SKM-1 (cell line): Measurements from ENCODE around the gene UQCR11.

Experiments
- DNase-seq: peaks from one replicate; lab custom pipeline; 2025; ENCODE audit not compliant: unreplicated experiment; lab: John Stamatoyannopoulos, UW

UQCR11 gene

DNA sequence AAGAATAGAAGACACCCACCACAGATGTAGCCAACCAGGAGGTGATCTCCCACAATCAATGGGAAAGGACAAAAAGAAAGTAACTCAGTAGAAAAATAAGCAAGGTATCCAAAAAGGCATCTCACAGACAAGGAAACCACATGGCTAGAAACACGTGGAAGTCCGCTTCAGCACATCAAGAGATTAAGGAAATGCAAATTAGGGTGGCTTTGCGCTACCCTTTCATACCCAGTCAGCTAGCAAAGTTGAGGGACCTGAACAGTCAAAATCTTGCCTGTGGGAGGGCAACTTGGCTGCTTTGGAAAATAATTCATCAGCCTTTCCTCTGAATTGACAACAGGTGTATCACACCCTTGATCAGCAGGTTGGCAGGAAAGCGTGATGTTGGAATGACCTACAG lies 11.6 kb upstream of the UQCR11 start:
- no peak for DNase-seq

DNA sequence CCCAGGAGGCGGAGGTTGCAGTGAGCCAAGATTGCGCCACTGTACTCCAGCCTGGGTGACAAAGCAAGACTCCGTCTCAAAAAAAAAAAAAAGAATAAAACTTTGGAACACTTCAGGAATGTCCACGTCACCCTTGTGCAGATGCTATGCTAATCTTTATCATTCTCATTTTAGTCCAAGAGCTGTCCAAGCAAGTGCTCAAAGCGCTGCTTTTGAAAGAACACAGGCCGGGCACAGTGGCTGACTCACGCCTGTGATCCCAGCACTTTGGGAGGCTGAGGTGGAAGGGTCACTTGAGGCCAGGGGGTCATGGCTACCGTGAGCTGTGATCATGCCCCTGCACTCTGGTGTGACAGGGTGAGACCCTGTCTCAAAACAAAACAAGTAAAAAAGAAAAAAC lies 11.1 kb upstream of the UQCR11 start:
- no peak for DNase-seq

GRCh38 chr19:1615156-1615765 lies 10.0 kb upstream of the UQCR11 start:
- no peak for DNase-seq

DNA sequence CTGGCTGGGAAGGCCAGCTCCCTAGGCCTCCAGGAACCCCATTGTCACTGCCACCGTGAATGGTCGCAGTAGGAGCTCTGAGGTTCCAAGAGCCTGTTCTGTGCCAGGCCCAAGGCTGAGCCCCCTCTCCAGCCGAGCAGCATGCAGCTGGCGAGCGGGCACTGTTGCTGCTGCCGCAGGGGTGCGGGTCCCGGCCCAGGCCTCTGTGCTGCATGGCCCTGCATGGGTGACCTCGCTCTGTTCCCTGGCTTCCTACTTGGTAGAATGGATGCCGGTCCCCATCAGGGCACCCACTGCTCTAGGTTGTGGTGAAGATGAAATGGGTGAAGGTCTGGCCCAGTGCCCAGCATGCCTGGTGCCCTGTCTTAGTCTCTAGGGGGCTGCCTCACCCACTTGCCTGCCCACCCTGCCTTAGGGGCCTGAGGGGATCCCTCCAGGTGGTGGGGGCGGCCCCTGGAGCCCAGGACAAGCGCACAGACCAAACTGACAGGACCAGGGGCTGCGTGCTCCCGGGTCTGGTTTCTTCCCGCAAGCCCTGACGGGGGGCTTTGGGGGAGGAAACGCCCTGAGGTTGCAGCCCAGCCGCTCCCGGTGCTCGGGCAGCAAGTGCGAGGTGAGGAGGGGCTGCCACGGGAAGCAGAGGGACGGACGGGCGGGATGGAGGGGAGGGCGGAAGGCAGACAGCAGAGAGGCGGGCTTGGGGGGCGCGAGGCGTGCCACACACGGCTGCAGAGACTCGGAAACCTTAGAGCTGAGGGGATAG lies 8.7 kb upstream of the UQCR11 start:
- DNase-seq: no peak

GRCh38 chr19:1613146-1613545 lies 7.9 kb upstream of the UQCR11 start:
- DNase-seq: no peak

DNA sequence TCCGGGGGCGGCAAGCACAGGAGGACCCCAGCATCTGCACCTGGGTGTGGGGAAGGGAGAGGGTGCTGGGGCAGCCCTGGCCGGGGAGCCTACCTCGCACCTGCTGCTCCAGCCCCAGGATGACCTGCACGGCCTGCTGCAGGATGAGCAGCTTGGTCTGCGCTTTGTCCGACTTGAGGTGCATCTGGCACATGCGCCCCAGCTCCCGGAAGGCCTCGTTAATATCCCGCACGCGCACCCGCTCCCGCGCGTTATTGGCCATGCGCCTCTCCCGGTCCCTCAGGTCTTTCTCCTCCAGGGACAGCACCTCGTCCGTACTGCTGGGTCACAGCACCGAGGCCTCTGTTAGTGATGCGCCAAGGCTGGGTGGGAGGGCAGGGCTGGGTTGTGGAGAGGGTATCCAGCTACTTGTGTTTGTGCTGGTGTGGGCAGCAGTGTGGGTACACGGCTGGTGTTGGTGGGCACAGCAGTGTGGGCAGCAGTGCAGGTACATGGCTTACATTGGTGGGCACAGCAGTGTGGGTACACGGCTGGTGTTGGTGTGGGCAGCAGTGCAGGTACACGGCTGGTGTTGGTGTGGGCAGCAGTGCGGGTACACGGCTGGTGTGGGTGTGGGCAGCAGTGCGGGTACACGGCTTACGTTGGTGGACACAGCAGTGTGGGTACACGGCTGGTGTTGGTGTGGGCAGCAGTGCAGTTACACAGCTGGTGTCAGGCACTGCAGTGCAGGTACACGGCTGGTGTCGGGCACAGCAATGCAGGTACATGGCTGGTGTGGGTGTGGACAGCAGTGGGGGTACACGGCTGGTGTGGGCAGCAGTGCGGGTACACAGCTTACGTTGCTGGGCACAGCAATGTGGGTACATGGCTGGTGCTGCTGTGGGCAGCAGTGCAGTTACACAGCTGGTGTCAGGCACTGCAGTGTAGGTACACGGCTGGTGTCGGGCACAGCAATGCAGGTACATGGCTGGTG lies 7.1 kb upstream of the UQCR11 start:
- no peak for DNase-seq

DNA sequence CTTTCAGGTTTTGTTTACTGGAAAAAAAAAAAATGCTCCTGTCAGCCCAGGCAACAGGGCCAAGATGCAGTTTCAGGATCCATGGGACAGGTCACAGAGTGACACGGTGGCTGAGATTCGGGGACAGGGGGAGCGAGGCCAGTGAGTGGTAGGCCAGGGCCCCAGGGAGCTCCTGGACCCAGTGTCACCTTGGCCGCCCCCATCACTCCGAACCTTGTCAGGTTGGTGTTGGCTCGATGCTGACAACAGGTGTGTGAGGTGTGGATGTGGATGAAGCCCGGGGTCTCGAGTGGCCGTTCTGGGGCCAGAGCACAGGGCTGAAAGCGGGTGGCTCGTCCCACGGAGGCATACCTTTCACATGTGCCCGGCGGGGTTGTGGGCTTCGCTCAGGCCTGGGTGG lies 6.1 kb upstream of the UQCR11 start:
- DNase-seq: no peak

DNA sequence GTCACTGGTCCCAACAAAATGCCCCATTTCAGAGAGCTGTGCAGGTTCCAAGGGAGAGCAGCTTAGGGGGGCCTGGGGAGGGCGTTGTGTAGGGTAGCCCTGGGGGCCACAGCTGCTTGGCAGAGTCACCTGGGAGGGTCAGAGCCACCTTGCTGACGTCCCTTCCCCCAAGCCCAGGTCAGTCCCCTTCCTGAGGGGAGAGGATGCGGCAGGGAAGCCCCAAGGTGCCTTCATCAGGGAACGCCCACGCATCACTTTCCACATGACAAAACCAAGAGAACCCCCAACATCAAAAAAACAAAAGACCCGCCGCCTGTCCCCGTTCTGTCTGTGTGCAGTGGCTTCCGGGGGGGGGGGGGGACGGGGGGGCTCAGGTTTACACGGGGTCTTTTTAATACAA lies 5.3 kb upstream of the UQCR11 start:
- no peak for DNase-seq

- DNase-seq: no peak
Measured at GRCh38 chr19:1609680-1610474, 4.6 kb upstream of the UQCR11 start.

DNA sequence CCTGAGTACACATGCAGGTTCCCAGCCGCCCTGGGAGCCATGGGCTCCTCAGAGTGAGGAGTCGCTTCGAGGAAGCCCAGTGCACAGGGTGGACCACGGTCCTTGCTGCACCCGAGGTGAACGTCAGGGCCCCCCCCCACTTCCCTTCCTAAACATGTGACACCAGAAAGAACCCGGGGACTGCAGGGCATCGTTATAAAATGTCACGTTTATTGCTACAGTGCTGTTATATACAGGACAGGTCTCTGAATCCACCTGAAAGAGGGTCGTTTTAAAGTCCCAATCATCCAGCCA lies 3.8 kb upstream of the UQCR11 start:
- DNase-seq: no peak

DNA sequence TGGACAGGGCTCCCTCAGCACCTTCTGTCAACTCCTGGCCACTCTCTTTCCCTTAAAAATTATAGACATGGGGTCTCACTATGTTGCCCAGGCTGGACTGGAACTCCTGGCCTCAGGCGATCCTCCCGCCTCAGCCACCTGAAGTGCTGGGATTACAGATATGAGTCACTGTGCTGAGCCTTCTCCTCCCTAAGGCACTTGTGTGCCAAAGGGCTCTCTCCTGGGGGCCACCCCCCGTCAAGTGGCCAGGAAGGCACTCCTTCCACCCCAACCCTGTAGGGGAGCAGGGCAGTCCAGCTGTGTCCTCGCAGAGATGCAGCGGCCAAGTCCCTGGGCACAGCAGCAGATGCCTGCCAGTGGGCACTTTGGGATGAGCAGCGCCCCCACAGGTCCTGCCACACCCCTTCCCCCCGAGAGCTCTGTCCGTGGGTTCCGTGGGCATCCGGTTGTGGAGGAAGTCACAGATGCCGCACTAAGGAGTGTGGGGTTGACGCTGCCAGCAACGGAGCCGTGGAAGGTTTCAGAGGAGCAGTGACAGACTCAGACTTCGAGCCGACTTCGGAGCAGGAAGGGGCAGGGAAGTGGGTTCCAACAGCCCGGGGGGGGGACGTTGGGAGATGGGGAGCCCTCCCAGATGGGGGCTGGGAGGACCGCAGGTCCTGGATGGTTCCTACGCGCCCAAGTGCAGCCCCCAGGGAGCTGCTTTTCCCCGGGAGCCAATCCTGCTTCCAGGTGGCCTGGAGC lies 3.3 kb upstream of the UQCR11 start:
- DNase-seq: no peak

DNA sequence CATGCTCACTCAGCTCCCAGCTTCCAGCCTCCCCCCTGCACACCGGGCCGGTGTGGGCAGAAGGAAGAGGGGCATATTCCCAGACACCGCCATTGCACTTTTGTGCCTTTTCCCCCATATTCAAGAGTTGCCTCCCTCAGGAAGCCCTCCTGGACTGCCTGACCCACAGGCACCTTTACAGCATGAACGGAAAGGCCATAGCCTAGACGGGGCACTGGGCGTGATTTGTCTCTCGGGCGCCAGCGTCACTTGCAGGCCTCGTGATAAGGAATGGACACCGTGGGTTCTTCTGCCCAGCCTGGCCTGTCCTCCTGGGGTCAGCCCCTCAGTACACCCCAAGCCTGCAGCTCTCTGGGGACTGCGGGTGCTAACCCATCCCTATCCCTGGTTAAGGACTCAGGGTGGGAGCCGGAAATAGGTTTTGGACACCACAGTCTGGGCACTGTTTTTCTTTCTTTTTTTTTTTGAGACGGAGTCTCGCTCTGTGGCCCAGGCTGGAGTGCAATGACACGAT lies 933 bp upstream of the UQCR11 start:
- no peak for DNase-seq

GRCh38 chr19:1602091-1602707 lies 3.1 kb downstream of the UQCR11 start:
- DNase-seq: no peak

- DNase-seq: no peak
Measured at GRCh38 chr19:1601613-1602064, 3.6 kb downstream of the UQCR11 start.

- no peak for DNase-seq
Measured at GRCh38 chr19:1599460-1599846, 5.8 kb downstream of the UQCR11 start.

DNA sequence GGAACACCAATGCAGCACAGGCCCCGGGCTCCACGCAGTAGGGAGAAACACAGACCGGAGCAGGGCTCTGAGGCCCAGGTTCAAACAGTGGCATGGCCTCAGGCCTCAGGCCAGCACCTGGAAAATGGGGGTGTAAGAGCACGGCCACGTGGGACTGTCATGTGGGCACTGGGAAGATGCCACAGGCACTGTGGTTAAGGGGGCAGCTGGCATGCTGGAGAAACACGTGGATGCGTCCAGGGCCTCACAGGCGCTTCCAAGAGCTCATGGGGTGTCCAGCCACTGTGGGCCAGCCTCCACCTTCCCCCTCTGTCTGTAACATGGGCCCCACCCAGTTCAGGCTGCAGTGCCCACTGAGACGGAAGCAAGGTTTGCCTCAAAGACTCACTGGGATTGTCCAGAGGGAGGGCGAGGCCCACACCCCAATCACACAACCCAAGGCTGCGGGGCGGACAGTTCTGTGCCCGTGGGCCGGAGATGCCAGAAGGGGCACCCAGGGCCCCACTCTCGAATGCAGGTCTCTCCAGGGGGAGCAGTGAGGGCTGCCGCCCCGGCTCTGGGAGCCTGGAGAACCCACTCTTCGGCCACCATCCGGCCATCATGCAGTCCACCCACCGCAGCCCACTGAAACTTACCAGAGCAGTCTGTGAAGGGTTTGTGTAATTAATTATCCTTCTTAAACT lies 6.3 kb downstream of the UQCR11 start:
- DNase-seq: no peak

- no peak for DNase-seq
Measured at GRCh38 chr19:1593501-1593772, 11.8 kb downstream of the UQCR11 start.

GRCh38 chr19:1592755-1593500 lies 12.3 kb downstream of the UQCR11 start, which contains the start of gene MBD3:
Gene MBD3, minus strand, starts transcription at chr19:1592865. Its CDS starts 234 bp downstream, at chr19:1592631.
- DNase-seq: peak; percentile 88
